Upper lobe of right lung (tissue), 1 donor: ENCODE data around the gene NCK2. TPM values are rescaled to one million over a fixed set of nuclear protein-coding genes. Genes with fewer than 3 reads are reported as not detected.

Experiments used
- ATAC-seq: fragments of 200-7000 bp; cut with Tn5 transposase; one replicate; pipeline ENCODE4 v1.9.1; 2020; ENCODE audit warnings: mild to moderate bottlenecking, moderate library complexity
- DNase-seq: peaks from one replicate; pipeline ENCODE4 v3.0.0-alpha.2; 2020
- H3K27ac ChIP-seq: fragments of 200-600 bp; one replicate; pipeline ENCODE4 v1.8.0; 2022
- H3K27me3 ChIP-seq: fragments of 200-600 bp; one replicate; pipeline ENCODE4 v1.8.0; 2022; ENCODE audit warnings: mild to moderate bottlenecking
- H3K36me3 ChIP-seq: fragments of 200-600 bp; one replicate; pipeline ENCODE4 v1.8.0; 2022
- H3K4me1 ChIP-seq: fragments of 200-600 bp; one replicate; pipeline ENCODE4 v1.8.0; 2022
- H3K4me3 ChIP-seq: fragments of 200-600 bp; one replicate; pipeline ENCODE4 v1.8.0; 2022; ENCODE audit warnings: mild to moderate bottlenecking
- H3K9me3 ChIP-seq: fragments of 200-600 bp; one replicate; pipeline ENCODE4 v1.8.0; 2022
- intact Hi-C: fragments of 100-400 bp; cut with DNase I; formaldehyde crosslinking; loops from one replicate; pipeline ENCODE4 v1.11.0; 2022
- total RNA-seq: library from RNA; stranded (reverse); fragmentation: NEBNext Ultra II Directional; extraction: Animal tissue kit (Norgen Biotek cat#: 25700); gene quantifications from one replicate; pipeline ENCODE4 v1.2.1, GENCODE V29; 2021
- TF ChIP-seq, protein P1 (sequence below): fragments of 200-600 bp; IDR thresholded peaks from one replicate; pipeline ENCODE4 v1.8.0; 2022; ENCODE audit warnings: antibody characterized with exemption
- donor health status: DM: no; HTN: yes; CAD: no; lungs with severe emphysema.

The NCK2 gene
- total RNA-seq, 1 donor from 2014 or later: 49.7 TPM

DNA sequence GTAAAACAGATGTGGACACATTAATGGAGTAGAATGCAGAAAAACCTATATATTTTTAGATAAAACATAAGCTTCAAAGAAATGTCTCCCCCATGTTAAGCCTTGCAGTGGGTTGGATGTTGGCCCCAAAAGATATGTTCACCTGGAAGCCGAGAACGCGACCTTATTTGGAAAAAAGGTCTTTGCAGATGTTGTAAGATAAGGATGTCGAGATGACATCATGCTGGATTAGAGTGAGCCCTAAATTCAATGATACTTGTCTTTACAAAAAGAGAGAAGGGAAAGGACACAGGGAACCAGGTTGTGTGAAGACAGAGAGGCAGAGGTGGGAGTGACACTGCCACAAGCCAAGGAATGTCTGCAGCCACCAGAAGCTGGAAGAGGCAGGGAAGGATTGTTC is 3.1 kb upstream of the NCK2 start:
- H3K4me3 ChIP-seq: no peak overlapping the region
- H3K27me3 ChIP-seq: no peaks in the 10 kb centered on the region
- H3K27ac ChIP-seq: no peak overlapping the region
- no peaks in the 10 kb centered on the region for H3K36me3 ChIP-seq
- H3K4me1 ChIP-seq: peaks cover 22% of the 10 kb centered on the region
- no peak for ATAC-seq
- intact Hi-C loops: no loop called here
- TF ChIP-seq, protein P1, sequence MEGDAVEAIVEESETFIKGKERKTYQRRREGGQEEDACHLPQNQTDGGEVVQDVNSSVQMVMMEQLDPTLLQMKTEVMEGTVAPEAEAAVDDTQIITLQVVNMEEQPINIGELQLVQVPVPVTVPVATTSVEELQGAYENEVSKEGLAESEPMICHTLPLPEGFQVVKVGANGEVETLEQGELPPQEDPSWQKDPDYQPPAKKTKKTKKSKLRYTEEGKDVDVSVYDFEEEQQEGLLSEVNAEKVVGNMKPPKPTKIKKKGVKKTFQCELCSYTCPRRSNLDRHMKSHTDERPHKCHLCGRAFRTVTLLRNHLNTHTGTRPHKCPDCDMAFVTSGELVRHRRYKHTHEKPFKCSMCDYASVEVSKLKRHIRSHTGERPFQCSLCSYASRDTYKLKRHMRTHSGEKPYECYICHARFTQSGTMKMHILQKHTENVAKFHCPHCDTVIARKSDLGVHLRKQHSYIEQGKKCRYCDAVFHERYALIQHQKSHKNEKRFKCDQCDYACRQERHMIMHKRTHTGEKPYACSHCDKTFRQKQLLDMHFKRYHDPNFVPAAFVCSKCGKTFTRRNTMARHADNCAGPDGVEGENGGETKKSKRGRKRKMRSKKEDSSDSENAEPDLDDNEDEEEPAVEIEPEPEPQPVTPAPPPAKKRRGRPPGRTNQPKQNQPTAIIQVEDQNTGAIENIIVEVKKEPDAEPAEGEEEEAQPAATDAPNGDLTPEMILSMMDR: no peak
- no peak for DNase-seq
- H3K9me3 ChIP-seq: no peaks in the 10 kb centered on the region

DNA sequence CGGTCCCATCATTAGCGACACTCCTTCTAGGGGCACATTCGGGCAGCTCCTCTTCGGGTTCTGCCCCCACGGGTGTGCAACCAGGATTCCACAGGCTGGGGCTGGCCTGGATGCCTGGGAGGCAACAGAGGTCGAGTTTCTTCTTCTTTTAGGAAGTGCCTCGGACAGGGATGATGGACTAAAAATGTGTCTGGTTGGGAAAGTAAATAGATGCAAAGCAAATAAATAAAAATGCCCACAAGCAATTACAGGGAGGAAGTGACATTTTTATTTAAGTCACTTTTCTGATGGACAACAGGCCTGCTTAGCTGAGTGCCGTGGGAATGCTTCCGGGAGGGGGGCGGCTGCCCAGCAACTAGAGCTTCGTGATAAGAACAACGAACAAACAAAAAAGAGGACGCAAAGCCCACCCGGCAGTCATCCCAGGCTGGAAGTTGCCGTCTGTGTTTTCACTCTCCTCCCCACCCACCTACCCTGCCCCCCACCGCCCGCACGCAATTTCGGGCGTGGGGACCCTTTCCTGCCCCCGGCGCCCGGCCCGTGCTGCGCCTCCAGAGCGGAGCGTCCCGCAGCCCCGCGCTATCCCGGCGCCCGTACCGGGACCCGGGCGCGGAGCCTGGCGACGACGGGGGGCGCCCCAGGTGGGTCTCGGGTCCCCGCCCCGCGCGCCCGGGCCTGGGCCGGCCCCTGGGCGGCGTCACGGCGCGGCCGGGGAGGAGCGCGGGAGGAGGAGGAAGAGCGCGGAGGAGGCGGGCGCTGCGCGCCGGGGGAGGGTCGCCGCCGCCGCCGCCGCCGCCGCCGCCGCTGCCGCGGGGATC is 412 bp upstream of the NCK2 start:
- Histone ChIP-seq H3K4me1 (peaks cover 37% of the 10 kb centered on the region), H3K4me3 (peak overlapping the region; percentile 65), H3K27ac (peak overlapping the region; percentile 88), H3K9me3 (no peaks in the 10 kb centered on the region), H3K36me3 (no peaks in the 10 kb centered on the region), H3K27me3 (no peaks in the 10 kb centered on the region)
- intact Hi-C loops: no loop called here
- ATAC-seq (peak; percentile 92), DNase-seq (peak; percentile 86)
- TF ChIP-seq, protein P1: no peak

DNA sequence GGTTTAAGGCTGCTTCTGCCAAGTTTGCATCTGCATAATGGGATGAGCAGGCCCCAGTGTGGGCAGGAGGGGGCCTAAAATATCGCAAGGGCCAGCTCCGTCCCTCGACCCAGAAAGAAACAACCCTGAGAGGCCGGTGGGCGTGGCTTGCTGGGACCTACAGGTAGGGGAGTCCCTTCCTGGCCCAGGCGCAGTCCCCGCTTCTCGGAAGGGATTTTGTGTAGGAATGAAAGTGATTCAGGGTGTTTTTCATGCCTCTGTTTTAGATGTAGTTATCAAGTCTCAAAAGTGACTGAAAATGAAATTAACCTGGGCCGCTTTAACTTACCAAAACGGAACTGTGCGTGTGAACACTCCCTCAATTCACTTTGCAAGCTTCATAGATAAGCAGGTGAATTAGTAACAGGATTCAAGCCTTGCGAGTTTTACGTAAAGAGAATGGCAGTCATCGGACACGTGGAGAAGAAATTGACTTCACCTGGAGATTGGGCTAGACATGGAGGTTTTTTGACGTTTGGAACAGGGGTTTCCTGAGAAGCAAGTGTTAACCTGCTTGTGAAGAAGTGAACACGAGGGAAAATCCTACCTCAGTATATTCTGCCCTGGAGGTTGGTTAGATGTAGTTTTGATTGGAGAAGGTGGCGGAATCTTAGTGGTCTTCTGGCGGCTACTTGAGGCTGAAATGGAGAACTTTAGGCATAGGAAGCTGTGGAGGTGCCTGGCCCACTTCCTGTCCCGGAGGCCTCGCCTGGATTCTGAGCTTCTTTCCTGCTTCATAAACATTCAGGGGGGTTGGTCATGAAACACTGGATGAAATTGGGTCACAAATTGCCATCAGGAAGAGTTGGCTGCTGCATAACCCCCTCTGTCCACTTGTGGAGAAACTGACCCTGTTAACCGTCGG is 1.7 kb downstream of the NCK2 start:
- H3K4me3 ChIP-seq: peak overlapping the region; percentile 88
- H3K36me3 ChIP-seq: no peaks in the 10 kb centered on the region
- peak; percentile 42 for ATAC-seq
- intact Hi-C loops: no loop called here
- peak overlapping the region; percentile 85 for H3K27ac ChIP-seq
- no peaks in the 10 kb centered on the region for H3K9me3 ChIP-seq
- peak; percentile 89 for DNase-seq
- H3K27me3 ChIP-seq: no peaks in the 10 kb centered on the region
- peaks cover 33% of the 10 kb centered on the region for H3K4me1 ChIP-seq
- TF ChIP-seq, protein P1: no peak

DNA sequence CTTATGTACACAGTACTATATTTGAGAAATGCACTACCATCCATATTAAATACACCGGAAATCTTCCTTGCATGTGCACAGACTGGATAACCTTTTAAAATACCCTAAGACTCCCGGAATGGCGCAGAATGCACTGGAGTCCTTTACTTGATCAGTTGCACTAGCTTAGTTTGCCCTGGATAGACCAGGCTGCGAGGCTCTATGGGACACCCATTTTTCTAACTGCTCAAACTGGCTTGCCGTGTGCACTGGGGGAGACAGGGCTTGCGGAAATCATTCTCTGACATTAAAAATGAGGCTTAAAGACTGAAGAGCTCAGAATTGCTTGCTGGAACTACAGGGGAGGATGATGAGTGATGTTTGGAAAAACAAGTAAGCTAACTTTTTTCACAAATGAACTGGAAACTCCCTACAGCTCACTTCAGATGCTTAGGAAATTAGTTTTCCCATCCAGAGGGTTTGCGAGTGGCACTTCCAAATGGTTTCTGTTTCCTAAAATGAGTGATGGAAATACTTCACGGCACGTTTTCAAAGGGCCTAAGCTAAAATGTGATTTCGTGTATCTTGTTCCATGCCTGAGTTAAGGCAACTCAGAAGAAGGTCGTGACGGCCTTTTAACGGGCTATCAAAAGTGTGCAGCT is 2.7 kb downstream of the NCK2 start:
- no peak for ATAC-seq
- TF ChIP-seq, protein P1: no peak
- Histone ChIP-seq H3K4me3 (peak overlapping the region; percentile 88), H3K27ac (peak overlapping the region; percentile 14), H3K36me3 (no peaks in the 10 kb centered on the region), H3K27me3 (no peaks in the 10 kb centered on the region), H3K9me3 (no peaks in the 10 kb centered on the region), H3K4me1 (peaks cover 33% of the 10 kb centered on the region)
- DNase-seq: no peak
- intact Hi-C loops: no loop called here

DNA sequence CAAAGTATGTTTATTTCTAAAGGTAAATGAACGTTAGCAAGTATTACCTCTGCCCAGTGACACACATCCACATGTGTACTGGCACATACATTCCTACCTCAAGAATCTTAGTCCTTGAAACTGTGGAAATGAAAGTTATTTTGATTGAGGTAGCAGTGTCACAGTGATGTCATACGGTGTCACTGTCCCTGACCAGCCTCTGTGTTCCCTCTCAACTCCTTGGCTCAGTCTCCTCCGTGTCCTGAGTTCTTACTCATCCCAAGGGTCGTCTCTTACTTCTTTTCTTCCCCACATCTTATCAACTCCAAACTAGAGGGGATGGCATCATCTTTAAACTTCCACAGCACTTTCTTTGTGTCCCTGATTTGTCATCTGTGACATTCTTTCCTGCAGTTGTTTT is 3.3 kb downstream of the NCK2 start:
- intact Hi-C loops: no loop called here

More for the DNA sequence above, 3.3 kb downstream of the NCK2 start:
- H3K4me1 ChIP-seq: peaks cover 33% of the 10 kb centered on the region
- no peaks in the 10 kb centered on the region for H3K36me3 ChIP-seq
- DNase-seq (no peak), ATAC-seq (no peak)
- no peak overlapping the region for H3K27ac ChIP-seq
- H3K9me3 ChIP-seq: no peaks in the 10 kb centered on the region
- TF ChIP-seq, protein P1: no peak
- no peak overlapping the region for H3K4me3 ChIP-seq
- H3K27me3 ChIP-seq: no peaks in the 10 kb centered on the region
